DLD1 (cell line): ENCODE results near the gene ETV6.

ENCODE experiments used
- in situ Hi-C: cut with HindIII; loops from 2 replicates; pipeline ENCODE4 v1.10.0; 2017; ENCODE audit warnings: low sequenced_read_pairs

Gene ETV6

DNA sequence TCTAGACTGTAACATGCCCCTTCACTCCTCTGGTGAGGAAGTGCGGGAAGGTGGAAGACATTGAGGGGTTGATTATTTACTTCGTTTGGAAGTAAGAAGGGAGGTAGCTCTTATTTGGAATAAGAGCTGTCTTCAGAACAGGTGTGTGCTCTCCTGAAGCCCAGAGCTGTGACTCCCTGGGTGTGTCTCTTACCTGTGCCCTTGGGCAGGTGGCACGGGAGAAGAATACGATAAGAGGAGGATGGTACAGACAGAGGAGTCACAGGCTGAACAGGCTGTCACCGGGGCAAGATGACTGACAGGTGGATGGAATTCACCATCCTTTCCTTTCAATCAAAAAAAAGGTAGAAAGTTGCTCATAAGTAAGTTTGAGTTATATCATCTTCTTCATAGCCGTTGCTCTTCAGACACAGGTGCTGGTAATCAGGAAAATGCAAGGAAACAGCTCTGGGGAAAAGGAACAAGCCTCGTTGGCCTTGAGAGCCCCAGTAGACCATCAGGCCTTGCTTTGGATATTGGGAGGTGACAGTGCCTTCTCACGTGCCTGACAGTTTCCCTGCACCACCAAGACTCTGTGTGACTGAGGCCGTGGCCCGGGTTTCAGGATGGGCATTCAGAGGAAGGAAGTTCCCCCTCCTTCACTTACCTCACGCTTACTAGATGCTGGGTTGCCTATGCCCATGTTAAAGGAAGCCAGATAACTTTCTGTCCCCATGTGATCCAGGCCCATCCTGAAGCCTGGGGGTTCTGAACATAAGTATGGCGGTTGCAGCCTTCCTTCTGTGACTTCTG, 120.4 kb downstream of the ETV6 start:
- in situ Hi-C loops, result no loop called here

DNA sequence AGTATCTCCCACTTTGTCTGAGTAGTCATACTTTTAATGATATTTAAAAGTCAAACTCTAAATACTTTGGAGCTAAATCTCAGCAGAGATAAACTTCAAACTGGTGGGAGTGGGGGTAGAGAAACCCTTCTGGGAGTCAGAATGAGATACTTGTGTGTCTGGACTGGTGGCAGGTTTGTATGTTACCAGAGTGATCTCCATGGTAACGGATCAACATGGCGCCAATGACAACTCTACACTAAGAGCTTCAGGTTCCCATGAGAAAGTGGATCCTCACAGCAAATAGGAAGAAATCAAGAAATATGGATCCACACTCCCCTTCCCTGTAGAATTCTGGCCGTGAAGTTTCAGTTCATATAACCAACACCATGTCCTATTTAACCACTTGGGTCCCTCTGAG, 121.9 kb downstream of the ETV6 start:
- in situ Hi-C loops, result no loop called here

DNA sequence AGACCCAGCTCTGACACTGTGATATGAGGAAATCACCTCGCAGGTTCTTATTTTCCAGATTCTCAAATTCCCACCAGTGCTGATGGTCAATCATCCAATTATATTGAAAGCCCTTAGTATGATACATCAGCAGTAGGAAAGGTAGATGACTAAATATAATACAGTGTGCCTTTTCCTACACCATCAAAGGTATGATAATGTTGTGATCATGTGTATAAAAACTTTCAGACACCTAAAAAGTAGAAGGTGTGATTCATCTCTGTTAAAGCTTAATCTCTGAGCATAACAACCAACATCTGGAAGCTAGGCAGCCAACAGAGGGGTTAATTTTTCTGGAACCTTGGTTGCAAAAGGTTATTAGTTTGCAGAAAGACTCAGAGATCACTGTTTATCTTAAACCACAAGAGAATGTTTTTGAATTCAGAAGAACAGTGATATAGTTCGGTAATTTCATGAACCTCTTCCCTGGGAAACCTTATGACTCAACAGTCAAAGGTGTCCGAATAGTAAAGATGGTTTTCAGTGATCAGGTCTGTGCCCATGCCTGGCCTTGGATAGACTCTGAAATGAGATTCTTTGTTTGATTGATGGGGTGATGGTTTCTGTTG, 122.5 kb downstream of the ETV6 start:
- in situ Hi-C loops, result no loop called here

DNA sequence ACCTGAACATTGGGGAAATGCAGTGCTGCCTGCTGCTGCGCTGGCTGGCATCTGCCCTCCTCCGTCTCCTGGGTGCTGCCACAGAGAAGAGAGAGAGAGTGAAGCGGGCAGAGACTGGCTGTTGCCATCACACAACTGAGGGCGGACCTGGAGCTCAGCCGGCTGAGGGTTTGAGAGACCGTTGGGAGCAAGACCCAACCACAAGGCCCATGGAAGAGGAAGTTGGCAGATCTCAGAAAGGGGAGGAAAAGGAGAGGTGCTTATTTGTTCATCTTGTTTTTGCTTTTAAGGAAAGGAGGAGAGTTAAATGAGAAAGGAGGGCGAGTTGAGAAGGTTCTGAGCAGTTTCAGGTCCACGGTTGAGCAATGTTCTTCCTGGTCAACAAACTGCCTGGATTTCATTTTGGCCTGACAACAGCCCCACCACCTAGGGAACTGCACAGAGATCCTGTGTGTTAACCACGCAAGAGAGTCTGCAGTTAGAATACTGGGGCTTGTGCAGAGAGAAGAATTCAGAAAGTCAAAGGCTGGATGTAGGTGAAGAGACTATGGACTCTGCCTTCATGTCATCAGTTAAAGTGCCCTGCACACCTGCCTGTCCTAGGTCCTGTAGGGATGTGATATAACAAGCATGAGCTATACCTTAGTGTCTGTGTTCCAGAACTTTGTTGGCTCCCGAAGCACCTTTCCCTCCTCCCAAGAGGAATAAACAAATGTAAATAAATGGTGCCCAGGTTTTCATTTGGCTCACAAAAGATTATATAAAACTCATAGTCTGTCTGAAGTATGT, 124.6 kb downstream of the ETV6 start:
- in situ Hi-C loops, result no loop called here

DNA sequence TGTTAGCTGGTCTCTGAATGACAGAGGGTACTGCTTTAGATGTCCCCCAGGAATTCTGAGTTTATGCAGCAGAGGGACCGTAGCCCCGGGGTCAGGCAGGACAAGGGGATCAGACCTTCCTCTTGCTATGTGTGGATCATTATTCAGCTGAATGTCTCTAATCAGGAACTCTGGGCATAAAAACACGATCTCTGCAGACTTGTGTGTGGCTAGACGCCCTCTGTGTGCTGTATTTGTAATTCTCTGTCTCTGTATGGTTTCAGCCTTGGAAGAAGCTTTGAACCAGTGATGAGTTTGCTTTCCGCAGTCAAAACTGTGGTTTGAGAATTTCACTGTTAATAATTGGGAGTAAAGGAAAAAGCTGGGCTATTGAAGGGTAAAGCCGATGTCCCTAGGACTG, 125.3 kb downstream of the ETV6 start:
- in situ Hi-C loops, result no loop called here

DNA sequence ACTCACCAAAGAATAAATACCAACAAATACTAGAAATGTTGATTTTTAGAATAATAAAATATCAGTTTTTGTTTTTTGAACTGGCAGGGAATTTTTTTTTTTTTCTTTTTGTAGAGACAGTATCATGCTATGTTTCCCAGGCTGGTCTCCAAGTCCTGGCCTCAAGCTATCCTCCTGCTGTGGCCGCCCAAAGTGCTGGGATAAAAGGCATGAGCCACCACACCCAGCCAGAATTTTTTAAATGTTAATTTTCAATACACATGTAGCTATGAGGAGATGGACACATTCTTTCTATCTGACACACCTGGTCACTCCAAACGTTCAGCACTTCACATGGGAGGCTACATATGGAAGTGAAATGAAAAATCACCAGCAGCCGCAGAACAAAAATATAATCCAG, 126.8 kb downstream of the ETV6 start:
- in situ Hi-C loops, result no loop called here

DNA sequence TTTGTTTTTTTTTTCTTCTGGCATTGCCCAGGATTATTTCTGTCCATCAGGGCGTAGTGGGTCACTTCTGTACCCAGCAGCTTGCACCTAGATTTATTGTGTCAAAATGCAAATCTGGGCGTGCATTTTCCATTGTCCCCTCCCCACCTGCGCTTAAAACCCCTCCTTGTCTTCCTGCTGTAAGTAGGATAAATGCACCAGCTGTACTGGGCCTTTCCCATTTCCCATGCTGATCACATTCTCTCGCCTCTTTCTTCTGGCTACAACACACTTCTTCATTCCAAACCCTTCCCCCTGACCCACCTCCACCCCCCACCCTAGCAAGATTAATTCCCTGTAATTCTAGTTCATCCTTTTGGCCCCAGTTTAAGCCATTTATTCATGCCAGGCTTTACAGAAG, 128.0 kb downstream of the ETV6 start:
- in situ Hi-C loops, result no loop called here

DNA sequence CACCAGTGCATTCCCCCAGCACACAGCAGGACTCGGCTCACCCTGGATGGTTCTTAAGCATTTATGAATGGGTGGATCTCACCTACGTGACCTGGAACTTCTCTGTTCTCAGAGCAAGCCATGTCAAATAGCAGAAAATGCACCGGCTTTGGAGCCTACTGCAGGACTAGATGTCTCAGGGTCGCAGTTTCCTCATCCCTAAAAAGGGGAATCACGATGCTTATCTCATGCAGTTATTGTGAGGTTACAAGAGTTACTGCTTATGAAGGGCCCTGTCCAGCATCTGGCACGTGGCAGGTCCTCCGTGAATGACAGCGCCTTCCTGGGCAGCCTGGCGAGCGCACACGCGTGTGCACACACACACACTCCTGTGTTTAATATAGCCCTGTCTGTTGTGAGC, 128.5 kb downstream of the ETV6 start:
- in situ Hi-C loops, result no loop called here

DNA sequence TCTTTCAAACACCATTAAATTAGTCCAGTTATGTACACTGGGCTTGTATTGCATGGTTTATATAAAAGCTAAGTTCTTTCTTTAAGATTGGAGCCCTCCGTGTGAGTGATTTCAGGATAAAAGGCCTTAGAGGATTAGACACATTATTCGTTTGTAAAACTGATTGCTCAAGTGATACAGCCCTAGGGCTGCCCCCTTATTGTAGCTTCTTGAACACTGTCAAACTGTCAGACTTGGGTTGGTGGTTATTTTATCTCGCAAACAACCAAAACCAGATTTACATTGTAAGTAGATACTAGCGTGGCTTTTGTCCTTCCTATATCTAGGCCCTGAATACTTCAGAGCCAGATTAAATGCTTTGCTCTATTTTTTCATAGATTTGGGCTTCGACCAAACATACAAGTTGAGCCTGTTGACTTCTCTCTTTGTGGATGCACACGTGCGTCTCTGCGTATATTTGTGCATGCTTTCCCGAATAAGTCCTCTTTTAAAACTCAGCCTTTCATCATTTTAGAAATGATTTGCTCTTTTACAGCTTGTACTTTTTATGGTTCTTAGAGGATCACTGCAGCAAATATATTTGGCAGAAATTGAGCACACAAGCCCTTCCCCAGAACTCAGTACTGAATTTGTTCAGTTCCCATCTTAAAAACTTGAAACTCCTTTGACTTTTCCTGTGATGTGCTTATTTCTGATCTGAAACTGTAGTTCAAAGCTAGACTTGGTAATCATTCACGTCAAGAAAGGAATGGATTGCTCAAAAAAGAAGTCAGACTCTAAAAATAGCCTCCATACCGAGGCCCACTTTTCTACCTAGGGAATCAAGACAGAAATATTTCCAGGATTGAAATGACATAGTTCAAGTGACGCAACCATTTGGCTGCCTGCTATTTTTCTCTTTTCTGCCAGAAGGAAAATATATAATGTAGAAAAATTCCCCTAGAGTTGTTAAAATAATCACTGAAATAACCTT, 129.5 kb downstream of the ETV6 start:
- in situ Hi-C loops, result no loop called here

DNA sequence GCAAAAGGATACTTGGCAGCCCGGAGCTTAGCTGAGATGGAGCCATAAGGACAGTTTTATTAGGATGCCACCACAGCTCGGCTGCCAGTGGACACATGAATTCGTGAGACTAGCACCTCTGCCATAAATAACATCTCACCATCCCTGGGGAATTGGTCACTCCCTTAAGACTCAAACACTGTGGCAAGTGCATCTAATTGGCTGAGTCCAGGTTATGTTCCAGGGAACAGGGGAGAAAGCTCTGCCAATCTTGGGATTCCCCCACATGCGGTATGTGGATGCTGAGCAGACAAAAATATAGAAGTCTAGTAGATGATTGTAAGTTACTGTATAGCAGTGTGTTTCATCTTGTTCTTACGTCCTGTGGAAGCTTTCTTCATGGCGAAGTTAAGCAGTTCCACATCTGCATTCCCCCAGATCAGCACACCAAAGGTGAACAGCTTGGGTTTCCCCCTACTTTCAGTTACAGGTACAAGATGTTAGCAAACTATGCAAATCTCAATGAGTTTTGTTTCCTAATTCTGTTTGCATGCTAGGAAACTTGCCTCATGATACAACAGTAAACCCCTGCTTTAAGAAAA, 131.1 kb downstream of the ETV6 start:
- in situ Hi-C loops, result no loop called here

DNA sequence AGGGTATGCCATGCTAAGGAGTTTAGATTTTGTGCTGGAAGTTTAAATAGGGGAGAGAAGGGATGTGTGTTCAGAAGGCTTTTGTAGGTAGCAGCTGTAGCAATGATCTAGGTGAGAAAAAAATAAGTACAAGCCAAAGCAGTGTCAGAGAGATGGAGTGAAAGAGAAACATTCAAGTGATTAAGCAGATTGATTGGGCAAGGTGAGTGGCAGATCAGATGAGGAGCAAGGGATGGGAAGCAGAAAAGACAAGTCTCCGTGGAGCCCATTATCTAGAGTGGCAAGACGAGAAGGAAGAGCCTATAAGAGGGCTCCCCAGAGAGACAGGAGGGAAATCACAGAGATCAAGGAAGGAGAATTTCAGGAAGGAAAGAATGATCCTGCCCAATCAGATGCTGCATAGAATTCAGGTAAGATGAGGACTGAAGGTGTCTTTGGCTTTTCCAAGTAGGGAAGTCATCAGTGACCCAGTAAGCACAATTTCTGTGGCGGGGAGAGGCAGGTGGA, 133.5 kb downstream of the ETV6 start:
- in situ Hi-C loops, result no loop called here

DNA sequence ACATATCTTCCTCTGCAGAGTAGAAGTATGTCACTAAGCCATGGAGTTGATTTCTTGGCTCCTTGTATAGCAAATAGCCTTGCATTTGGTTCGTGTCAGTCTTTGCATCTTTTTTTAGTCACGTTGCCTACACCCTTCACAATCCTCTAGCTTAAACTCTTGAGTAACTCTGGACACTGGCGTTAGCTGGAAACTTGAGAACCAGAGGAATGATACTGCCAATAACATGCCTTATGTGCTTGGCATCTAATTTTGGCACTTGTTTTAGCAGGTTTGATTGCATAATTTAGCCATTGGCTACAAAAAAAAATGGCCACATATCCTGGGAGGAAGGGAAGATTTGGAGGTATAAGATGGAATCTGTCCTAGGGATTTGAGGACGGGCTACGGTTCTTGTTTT, 136.2 kb downstream of the ETV6 start:
- in situ Hi-C loops, result no loop called here

DNA sequence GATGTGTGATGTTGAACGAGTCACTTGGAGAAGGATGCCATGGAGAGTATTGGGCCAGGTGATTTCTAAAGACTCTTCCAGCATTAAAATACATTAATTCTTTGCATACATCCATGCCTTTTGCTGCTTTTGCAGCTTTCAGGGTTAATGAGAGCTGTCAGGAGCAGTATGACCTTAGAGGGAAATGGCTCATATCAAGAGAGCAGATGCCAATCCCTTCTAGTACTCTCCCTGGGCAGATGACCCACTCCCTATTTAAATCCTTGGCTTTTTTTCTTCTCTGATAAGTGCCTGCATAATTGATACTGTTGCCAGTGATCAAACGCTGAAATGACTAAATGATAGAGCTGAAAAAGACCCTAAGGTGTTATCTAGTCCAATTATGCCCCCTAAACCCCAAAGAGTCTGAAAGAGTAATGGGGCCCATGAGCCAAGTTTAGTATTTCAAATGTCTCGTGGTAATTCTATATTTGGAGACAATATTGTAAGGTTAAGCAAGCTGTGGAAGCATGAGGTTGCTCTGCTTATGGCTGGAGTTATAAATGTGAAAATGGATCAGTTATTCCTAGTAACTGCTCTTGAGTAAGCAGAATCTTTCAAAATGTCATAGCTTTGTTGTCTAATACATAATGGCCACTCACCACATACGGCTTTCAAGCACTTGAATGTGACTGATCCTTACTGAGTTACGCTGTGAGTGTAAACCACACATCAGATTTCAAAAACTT, 137.3 kb downstream of the ETV6 start:
- in situ Hi-C loops, result no loop called here

DNA sequence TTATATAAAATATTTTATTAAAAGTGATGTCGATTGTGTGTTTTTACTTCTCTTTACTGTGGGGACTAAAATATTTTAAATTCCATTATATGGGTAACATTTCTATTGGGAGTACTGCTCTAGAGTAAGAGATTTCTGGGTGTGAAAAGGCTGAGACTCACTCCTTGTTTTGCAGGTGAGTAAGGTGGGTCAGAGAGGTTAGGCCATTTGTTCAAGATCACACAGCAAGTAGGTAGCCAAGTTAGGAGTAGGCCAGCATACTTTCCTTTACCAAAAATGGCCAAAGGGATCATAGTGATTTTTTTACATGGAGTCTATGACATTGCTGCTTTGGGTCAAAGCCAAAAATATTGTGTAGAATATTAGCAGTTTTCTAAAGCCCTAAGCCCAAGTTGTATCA, 138.0 kb downstream of the ETV6 start:
- in situ Hi-C loops, result no loop called here

DNA sequence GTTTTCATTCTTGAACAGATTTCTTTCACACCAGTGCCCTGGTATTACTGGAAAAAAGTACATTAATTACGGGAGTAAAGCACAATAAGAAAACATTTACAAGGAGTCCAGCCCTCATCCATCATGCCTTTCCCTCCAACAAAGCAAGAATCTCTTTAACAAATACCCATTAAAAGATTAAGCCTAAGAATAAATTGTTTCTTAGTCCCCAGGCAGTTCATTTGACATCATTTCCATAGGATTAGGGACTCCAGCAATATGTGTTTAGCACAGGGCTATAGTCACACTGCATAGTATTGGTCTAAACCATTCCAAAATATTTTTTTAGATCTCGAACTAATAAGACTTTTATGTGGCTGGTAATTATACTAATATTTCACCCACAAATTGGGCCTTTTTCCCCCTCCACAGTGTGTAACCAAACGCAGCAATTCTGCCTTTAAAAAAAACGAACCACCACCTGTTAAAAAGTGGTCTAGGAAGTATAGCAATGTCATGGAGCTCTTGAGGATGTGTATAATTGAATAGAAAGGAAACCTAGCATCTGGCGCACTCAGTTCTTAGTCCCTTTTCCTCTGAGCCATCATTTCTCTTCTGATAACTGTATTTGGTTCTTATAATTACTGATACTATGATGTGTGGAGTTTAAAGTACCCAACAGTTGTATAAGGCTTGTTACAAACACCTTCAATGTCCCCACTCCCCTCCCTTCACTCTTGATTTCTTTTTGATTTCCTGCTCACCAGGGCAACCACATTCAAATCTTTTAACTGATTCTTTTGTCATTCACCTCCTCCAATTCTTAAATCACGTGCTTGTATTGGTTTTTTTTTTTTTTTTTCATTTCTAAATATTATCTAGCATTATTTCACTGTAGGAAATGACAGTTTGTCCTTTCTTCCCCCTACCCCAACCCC, 138.7 kb downstream of the ETV6 start:
- in situ Hi-C loops, result no loop called here

DNA sequence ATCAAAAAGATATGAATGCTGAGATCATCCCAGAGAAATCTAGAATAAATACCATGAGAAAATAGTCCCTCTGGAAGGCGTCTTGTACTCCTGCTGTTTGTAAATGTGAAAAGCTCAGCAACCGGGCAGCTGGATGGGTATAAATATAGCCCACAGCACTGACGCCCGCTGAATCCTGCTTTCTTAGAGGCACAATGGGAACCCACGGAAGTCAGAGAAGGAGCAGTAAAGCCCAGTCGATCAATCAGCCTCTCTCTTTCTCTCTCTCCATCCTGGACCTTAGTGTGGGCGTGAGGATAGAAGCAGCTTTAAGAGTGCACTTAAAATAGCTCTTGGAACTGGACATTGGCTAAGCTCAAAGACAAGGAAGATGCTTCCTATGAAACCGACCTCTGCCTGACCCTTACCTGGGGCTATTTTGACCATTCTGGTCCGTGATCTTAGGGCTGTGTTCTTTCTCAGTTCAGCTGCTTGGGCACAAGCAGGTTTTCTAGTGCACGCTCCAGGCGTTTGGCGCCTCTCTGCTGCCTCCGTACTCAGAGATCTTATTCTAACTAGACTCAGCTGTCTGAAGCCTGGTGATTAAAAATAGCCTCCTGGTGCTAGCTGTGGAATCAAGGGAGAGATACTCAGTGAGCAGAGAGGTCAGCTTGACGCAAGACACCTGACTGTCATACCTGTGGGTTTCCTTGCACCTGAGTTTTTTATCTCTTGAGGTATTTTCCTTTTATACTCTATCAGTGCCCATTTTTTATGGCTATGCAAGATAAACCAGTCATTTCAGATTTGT, 144.6 kb downstream of the ETV6 start:
- in situ Hi-C loops, result no loop called here

DNA sequence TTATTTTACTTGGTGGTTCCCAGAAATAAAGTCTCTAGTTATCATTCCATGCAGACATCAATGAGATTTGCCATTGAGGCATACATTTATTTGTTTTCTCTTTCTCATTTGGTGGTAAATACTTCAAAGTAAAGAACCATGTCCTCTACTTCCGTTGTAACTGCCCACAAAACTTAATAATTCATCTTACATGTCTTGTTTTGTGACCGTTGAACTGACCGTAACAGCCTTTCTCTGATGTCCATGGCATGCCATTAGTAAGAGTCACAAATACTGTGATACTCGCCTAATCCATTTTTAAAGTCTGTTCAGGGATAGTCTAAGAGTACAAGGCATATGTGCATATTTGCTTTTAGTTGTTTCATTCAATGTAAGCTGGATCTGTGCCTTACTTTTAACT, 145.3 kb downstream of the ETV6 start:
- in situ Hi-C loops, result no loop called here
